Measurements from ENCODE around the gene IL24. TPM values are rescaled to one million over a fixed set of nuclear protein-coding genes. Genes with fewer than 3 reads are reported as not detected.

Gene IL24
- total RNA-seq, 1 experiment from 2014 or later = not detected

DNA sequence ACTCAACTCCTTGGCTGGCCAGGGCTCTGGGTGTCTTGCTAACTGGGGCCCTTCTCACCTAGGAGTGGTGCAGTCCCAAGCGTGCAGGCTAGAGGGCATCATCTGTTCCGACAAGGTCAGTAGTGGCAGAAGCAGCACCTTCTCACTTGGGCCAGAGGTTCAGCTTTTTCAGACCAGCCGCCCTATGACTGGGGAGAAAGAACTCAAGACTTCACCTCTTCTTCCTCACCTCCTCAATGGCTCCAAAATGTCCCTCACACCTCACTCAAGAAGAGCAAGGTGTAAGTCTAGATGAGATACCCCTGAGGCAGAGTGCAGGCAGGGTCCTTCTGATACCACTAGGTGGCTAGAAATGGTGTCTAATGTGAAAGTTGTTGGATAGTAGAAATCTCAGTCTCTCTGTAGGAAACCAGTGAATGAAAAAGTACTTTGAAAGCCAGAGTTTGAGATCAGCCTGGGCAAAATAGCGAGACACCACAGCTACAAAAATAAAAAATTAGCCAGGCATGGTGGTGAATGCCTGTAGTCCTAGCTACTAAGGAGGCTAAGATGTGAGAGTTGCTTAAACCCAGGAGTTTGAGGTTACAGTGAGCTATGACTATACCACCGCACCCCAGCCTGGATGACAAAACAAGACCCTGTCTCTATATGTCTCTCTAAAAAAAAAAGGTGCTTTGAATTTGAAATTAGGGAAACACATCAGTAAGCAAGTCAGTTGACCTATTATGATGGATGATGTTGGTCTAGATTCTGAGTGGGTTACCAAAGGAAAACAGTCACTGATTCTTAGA lies 40.4 kb upstream of the IL24 start:
- H3K27ac ChIP-seq (ENCODE audit: low read depth, low read length) = no peak overlapping the region
- ChIA-PET CTCF (interaction anchor here (1.4 kb wide), 1 partner anchor 9 kb away, joined by 3 read pairs; no protein-coding TSS in a partner anchor), POLR2A (no interaction called here), RAD21 (ENCODE audit: low non-redundant PET in 1 of 2, low total read pairs in 2 of 2, uncharacterized antibody in 2 of 2, unreplicated experiment in 2 of 2) (interaction anchor here in 1 of 2 experiments (1.1 kb wide), 1 partner anchor 56 kb away, joined by 4 read pairs; no protein-coding TSS in a partner anchor)
- H3K27me3 ChIP-seq (ENCODE audit: insufficient read depth, low read length) = no peaks in the 10 kb centered on the region
- peak; percentile 34; the same call in 1 of the 2 replicates for TF ChIP-seq RAD21 (IDR thresholded peaks at IDR 0.05; ENCODE audit: low read depth)
- no peak for TF ChIP-seq SIN3A (IDR thresholded peaks at IDR 0.05; ENCODE audit: low read depth)
- no peak for TF ChIP-seq YY1 (IDR thresholded peaks at IDR 0.05; ENCODE audit: extremely low read depth, insufficient replicate concordance, low read depth, low read length)
- TF ChIP-seq, protein P1, sequence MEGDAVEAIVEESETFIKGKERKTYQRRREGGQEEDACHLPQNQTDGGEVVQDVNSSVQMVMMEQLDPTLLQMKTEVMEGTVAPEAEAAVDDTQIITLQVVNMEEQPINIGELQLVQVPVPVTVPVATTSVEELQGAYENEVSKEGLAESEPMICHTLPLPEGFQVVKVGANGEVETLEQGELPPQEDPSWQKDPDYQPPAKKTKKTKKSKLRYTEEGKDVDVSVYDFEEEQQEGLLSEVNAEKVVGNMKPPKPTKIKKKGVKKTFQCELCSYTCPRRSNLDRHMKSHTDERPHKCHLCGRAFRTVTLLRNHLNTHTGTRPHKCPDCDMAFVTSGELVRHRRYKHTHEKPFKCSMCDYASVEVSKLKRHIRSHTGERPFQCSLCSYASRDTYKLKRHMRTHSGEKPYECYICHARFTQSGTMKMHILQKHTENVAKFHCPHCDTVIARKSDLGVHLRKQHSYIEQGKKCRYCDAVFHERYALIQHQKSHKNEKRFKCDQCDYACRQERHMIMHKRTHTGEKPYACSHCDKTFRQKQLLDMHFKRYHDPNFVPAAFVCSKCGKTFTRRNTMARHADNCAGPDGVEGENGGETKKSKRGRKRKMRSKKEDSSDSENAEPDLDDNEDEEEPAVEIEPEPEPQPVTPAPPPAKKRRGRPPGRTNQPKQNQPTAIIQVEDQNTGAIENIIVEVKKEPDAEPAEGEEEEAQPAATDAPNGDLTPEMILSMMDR (IDR thresholded peaks at IDR 0.05 in 2 of 3, conservative IDR thresholded peaks at IDR 0.05 in 1 of 3; ENCODE audit: borderline replicate concordance in 1 of 3, insufficient read depth in 1 of 3, low read depth in 2 of 3, low read length in 2 of 3) = peak; percentile 65 to 86 (median 68); a peak in 5 of 6 replicates
- H3K9ac ChIP-seq (ENCODE audit: low read length) = no peak overlapping the region
- H2AFZ ChIP-seq (ENCODE audit: low read depth, low read length, poor library complexity, severe bottlenecking) = no peak overlapping the region
- H3K9me2 ChIP-seq (ENCODE audit: insufficient read depth) = no peaks in the 10 kb centered on the region
- DNase-seq (ENCODE audit: low read depth, low spot score) (peak; percentile 16), ATAC-seq (peak; percentile 95)
- no peak overlapping the region for H3K4me3 ChIP-seq (replicated peaks in 1 of 2; ENCODE audit: low read depth in 1 of 2, low read length in 2 of 2)
- no peaks in the 10 kb centered on the region for H3K36me3 ChIP-seq (ENCODE audit: control insufficient read depth in 1 of 2, insufficient read depth in 2 of 2, low read length in 2 of 2)
- no peak overlapping the region for H3K4me2 ChIP-seq (ENCODE audit: low read length)
- no peaks in the 10 kb centered on the region for H3K79me2 ChIP-seq (ENCODE audit: insufficient read depth, low read length)
- H4K20me1 ChIP-seq (ENCODE audit: insufficient read depth) = no peaks in the 10 kb centered on the region
- intact Hi-C loops (cut with micrococcal nuclease) = loop anchor here (2.0 kb wide), 1 partner anchor 56 kb away; no protein-coding TSS in a partner anchor
- peaks cover 0 to 5% of the 10 kb centered on the region in 2 experiments; a peak in 1 of 4 replicates for H3K9me3 ChIP-seq (ENCODE audit: control insufficient read depth in 1 of 2, insufficient read depth in 1 of 2, low read depth in 1 of 2, low read length in 2 of 2)
- H3K4me1 ChIP-seq (ENCODE audit: control insufficient read depth in 1 of 2, insufficient read depth in 2 of 2, low read length in 2 of 2) = no peaks in the 10 kb centered on the region
- BruUV-seq (replicated peaks) = no TSS peak

DNA sequence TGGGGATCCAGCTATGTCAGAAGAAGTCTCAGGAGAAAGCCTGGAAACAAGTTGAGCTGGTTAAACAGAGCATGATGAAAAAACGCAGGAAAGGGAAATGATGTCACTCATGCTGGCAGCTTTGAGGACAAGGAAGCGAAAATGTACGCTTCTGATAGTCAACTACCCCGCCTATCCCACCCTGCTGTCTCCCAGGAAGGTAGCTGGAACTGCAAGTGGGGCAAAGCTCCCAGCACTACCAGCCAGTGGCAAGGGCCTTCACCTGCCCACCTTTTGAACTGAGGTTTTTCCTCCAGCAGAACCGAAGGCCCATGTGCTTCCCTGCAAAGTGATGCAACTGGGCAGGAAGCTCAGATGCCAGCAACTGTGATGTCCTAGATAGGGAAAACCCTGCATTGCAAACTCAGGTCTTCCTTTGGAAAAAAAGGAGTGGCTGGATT lies 38.1 kb upstream of the IL24 start:
- Histone ChIP-seq H3K4me1 (ENCODE audit: control insufficient read depth in 1 of 2, insufficient read depth in 2 of 2, low read length in 2 of 2) (no peaks in the 10 kb centered on the region), H3K9me2 (ENCODE audit: insufficient read depth) (no peaks in the 10 kb centered on the region), H3K4me3 (replicated peaks in 1 of 2; ENCODE audit: low read depth in 1 of 2, low read length in 2 of 2) (no peak overlapping the region), H3K27ac (ENCODE audit: low read depth, low read length) (no peak overlapping the region), H4K20me1 (ENCODE audit: insufficient read depth) (no peaks in the 10 kb centered on the region), H3K9ac (ENCODE audit: low read length) (no peak overlapping the region), H2AFZ (ENCODE audit: low read depth, low read length, poor library complexity, severe bottlenecking) (no peak overlapping the region), H3K9me3 (ENCODE audit: control insufficient read depth in 1 of 2, insufficient read depth in 1 of 2, low read depth in 1 of 2, low read length in 2 of 2) (no peaks in the 10 kb centered on the region), H3K27me3 (ENCODE audit: insufficient read depth, low read length) (no peaks in the 10 kb centered on the region), H3K79me2 (ENCODE audit: insufficient read depth, low read length) (no peaks in the 10 kb centered on the region), H3K4me2 (ENCODE audit: low read length) (no peak overlapping the region), H3K36me3 (ENCODE audit: control insufficient read depth in 1 of 2, insufficient read depth in 2 of 2, low read length in 2 of 2) (no peaks in the 10 kb centered on the region)
- DNase-seq (ENCODE audit: low read depth, low spot score) (no peak), ATAC-seq (no peak)
- RAD21 ChIA-PET (ENCODE audit: low non-redundant PET in 1 of 2, low total read pairs in 2 of 2, uncharacterized antibody in 2 of 2, unreplicated experiment in 2 of 2) = no interaction called here
- BruUV-seq (replicated peaks) = no TSS peak
- POLR2A ChIA-PET = no interaction called here
- intact Hi-C loops (cut with micrococcal nuclease) = no loop called here
- CTCF ChIA-PET = interaction anchor here (1.1 kb wide), 1 partner anchor 51 kb away, joined by 4 read pairs; no protein-coding TSS in a partner anchor
- no peak for TF ChIP-seq ZNF274 (IDR thresholded peaks at IDR 0.05; ENCODE audit: low read depth, low read length)
- TF ChIP-seq, protein P1 (IDR thresholded peaks at IDR 0.05 in 2 of 3, conservative IDR thresholded peaks at IDR 0.05 in 1 of 3; ENCODE audit: borderline replicate concordance in 1 of 3, insufficient read depth in 1 of 3, low read depth in 2 of 3, low read length in 2 of 3) = no peak
- no peak for TF ChIP-seq ZFX (IDR thresholded peaks at IDR 0.05)
- TF ChIP-seq SRF (IDR thresholded peaks at IDR 0.05; ENCODE audit: low read depth) = no peak
- TF ChIP-seq POLR2A (IDR thresholded peaks at IDR 0.05; ENCODE audit: borderline replicate concordance, extremely low read depth, insufficient read depth, insufficient read length) = no peak
- TF ChIP-seq CEBPB (IDR thresholded peaks at IDR 0.05; ENCODE audit: low read depth) = no peak
- TF ChIP-seq CBX3 (IDR thresholded peaks at IDR 0.05; ENCODE audit: low read depth) = no peak
- no peak for TF ChIP-seq POLR2AphosphoS5 (IDR thresholded peaks at IDR 0.05; ENCODE audit: low read depth, low read length)
- TF ChIP-seq, protein P2, sequence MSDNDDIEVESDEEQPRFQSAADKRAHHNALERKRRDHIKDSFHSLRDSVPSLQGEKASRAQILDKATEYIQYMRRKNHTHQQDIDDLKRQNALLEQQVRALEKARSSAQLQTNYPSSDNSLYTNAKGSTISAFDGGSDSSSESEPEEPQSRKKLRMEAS (IDR thresholded peaks at IDR 0.05) = no peak
- no peak for TF ChIP-seq SP1 (IDR thresholded peaks at IDR 0.05; ENCODE audit: low read depth)
- TF ChIP-seq TCF7L2 (IDR thresholded peaks at IDR 0.05; ENCODE audit: borderline replicate concordance, extremely low read depth, insufficient read depth, insufficient read length) = no peak
- no peak for TF ChIP-seq ELF1 (IDR thresholded peaks at IDR 0.05; ENCODE audit: borderline replicate concordance, low read depth)
